HG03039 (cell line): Measurements from ENCODE around the gene ACSS2.

Source experiments
- ATAC-seq: cut with Tn5 transposase; IDR thresholded peaks from one replicate; pipeline ENCODE4 v1.9.1; 2021; ENCODE audit warnings: mild to moderate bottlenecking, moderate library complexity; ENCODE audit not compliant: unreplicated experiment

ACSS2 gene

DNA sequence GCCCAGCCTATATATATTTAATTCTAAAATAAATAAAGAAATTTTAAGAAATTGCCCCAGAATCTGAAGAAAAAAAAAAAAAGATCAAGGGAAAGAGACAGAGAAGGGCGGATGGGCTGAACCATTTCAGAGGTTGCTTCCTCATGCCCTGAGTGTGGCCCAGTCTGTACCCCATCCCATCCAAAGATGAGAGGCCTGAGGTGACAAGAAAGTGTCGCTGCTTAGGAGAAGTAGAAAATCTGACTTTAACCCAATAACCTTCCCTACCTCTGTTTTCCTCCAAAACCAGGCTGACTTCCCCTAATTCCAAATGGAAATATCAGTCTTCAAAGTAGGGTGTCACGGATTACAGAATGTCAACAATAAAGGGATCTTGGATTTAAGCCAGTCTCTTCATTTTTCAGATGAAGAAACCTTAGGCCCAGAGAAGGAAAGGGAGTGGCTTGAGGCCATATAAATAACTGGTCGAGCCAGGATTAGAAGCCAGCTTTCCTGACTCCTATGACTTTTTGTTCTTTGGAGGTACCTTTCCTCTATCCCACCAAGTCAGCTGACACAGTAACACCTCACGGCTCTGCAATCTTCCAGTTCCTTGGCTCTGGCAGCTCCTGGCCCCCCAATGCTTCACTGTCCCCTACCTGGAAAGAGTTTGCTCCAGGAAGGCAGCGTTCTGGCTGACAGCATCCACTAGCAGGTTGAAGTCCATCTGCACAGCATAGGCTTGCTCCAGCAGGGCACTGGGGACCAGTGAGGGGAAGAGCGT is 69.1 kb downstream of the ACSS2 start:
- no peak for ATAC-seq

DNA sequence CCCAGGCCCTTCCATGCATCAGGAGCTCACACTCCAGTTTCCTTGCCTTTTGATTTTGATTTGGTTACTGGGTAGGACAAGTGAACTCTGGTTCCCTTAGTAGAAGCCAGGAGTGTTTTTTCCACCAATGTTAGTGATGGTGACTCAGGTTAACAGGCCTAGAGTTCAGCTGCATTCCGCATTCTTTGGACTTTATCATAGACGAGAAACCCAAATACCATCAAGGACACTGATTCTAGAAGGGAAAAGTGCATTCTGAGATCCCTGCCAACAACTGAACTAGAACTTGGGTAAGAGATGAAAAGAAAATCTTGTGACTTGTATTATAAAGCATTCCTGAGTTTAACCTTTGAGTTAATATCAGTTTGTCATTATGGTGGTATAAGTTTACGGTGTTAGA is 70.2 kb downstream of the ACSS2 start:
- ATAC-seq: no peak

DNA sequence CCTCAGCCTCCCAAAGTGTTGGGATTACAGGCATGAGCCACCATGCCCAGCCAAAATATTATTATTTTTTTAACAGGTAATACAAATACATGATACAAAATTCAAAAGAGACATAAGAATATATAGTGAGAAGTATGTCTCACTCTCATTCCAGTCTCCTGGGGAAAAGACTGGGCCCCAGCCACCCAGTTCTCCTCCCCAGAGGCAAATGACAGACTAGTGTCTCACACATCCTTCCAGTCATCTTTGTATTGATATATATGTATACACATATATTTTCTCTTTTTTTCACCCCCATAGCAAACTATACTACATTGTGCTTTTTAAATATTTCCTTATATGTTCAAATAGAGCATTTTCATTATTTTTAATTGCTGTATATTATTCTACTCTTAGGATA is 70.9 kb downstream of the ACSS2 start:
- no peak for ATAC-seq

DNA sequence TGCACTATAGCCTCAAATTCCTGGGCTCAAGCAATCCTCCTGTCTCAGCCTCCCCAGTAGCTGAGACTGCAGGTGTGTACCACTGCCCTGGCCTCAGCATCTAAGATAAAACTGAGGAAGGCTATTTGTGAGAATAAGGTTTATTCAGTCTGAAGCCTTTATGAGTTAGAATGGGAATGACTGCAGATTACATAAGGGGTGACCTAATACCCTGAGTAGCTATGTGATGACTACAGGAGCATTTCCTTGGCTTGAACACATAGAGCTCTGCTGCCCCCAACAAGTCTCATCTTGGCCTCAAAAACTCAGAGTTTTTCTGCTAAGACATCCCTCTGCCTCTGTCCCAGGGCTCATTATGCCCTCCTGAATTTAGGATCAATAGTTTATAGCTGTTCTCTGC is 71.6 kb downstream of the ACSS2 start:
- ATAC-seq: no peak

DNA sequence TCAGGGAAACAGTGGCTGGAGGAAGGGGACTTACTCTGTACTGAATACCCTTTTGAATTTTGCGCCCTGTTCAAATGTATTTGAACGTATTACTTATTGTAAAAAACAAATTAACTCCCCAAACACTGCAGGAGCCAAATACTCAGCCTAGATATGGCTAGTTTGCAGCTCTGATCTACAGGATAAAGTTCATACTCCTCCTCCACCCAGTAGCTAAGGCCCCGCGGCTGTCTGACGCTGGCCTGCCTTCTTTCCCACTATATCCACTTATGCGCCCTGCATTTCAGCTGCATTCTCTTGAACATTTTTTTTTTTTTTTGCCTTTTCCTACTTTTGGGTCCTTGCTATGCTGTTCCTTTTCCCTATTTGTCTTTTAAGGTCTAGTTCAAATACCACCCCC is 72.7 kb downstream of the ACSS2 start:
- no peak for ATAC-seq

DNA sequence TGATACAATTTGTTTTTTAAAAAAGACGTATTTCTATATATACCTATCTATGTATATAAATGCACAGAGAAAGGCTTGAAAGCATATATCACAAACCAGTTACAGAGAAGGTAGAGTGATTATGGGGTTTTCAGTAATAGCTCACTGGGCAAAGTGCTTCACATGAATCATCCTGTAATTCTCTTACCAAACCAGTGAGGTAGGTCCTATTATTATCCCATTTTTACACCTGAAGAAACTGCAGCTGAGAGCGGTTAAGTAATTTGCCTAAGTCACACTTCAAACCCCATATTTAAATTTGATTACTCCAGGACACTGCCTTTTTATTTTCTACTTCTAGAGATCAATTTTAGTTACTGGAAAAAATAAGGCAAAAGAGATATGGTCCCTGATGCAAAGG is 74.8 kb downstream of the ACSS2 start:
- no peak for ATAC-seq

DNA sequence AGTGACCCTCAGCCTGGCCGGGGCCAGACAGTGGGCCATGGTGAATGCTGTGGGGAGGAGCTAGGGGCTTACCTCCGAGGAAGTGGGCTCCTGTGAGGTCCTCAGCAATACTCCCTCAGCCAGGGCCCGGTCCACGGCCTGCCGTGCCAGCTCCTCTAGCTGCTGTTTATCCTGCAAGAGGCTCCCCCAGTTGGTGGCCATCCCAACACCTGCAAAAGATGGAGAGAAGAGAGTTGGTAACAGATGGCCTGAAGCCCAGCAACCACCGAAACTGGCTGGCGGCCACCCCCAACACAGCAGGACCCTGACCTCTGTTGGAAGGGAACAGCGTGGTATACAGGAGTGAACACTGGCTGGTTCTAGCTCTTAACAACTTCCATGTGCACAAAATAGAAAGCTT is 75.2 kb downstream of the ACSS2 start:
- ATAC-seq: no peak

DNA sequence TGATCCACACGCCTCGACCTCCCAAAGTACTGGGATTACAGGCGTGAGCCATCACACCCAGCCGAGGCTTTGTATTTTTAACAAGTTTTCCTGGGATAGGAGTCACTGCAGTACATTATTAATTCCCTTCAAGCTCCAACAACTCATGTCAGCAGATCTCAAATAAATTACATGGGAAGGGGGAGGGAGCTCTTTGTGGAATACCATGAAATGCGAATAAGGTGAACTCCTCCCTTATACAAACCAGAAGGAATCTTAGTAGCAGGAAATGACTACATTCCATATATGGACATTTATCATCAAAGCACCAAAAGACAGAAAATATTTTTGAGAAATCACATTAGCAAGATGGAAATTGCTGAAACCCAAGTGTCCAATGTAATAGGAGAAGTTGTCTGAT is 76.3 kb downstream of the ACSS2 start:
- ATAC-seq: no peak

DNA sequence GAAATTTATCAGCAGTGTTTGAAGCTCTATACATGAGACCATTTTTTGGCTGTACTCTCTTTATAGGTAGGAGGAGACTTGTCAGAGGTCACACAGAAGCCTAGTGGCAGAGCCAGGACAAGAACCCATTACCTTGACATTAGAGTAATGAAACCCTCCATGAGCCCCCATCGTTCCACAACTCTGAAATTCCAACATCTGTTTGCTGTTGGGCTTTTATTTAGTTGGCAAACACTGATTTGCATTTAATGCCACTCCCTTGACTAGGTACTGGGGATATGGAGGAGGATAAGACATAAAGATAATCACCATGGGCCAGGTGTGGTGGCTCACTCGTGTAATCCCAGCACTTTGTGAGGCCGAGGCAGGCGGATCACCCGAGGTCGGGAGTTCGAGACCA is 77.5 kb downstream of the ACSS2 start:
- no peak for ATAC-seq

DNA sequence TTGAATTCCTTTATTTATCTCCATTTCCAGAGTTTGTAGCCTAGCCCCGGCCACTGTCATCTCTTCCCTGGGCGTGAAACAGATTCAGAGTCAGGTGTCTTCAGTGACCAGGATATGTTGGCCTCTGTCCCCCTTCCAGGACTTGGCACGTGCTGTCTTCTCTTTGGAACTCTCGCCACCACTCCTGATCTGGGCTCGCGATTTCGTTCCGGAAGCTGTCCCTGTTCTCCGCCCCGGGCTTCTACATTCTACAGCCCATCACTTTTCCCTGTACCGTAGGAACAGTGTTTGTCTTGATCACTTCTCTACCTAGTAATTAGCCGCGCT is 78.5 kb downstream of the ACSS2 start:
- ATAC-seq: no peak

DNA sequence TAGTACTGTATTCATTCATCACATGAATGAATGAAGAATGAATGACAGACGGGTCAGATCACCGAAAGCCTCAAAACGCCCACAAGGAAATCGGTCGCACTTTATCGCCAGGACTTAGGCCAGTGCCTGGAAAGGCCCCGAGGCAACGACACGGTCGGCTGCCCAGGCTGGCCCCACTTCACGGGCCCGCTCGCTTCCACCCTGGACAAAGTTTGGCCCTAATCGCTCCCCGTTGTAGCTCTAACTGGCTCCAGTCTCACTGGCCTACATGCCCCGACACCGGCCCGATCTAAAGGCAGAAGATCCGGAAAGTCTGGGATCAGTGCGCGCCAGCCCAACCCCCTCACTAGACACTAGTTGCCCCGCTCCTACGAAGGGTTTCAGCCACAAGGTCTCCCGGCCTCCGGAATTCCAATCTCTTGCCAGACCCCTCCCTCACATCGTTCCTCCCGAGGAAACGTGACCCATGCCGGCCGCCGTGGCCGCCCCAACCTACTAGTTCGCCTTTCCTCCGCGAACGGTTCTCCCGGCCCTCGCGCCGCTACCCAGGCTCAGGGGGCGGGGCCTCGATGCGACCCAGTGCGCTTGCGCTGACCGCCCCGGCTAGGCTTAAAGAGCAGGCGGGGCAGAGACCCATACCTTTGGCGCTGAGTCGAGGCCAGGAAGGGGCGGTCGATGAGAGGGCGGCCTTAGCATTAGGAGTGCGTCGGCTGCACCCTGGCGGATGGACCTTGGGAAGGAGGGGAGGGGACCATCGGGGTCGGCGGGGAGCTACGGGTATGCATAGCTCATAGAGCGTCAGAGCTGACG is 79.0 kb downstream of the ACSS2 start, which contains the start of the genes GSS and MYH7B:
Gene GSS (minus strand): TSS at position 576 of the 810 bp plus-strand sequence. CDS start 3,954 bp downstream, outside the sequence.
Gene MYH7B (plus strand): TSS at position 638 of the 810 bp plus-strand sequence. CDS start 22,138 bp downstream, outside the sequence.
- peak; percentile 83 for ATAC-seq

DNA sequence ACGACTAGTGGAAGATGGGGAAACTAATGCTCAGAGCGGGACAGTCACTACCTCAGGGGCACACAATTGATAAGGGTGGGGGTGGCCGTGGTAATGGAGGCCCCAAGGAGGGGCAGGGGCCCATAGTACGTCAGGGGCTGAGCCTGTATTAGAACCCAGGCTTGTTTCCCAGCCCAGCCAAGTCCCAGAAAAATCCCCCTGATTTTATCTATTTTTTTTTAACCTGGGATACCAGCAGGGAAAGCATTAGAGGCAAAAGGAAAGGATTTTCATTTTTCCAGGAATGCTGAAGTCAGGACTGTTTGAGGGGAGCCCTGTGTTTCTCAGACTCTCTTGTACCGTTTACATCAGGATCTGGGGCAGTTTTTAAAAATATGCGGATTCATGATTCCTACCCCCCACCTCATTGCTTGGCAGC is 79.6 kb downstream of the ACSS2 start:
- no peak for ATAC-seq

DNA sequence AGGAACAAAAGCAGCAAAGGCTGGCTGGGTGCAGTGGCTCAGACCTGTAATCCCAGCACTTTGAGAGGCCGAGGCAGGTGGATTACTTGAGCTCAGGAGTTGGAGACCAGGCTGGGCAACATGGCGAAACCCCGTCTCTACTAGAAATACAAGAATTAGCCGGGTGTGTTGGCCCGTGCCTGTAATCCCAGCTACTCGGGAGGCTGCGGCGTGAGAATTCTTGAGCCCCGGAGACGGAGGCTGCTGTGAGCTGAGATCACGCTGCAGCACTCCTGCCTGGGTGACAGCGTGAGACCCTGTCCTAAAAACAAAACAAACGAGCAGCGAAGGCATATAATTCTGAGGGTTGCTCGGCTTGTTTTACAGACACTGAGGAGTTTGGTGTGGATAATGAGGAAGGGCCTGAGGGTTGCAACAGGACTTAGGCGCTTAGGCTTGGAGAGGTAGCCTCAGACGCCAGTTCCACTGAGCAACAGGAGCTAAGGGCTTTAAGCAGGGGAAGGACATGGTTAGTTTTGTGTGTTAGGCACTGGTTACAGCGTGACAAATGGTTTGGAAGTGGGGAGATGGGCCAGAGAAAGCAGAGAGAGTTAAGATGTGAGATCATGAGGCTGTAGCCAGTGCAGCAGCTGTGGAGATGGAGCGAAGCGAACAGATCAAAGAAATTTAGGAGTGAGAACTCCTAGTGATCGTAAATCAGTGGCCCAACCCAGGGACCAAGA is 80.5 kb downstream of the ACSS2 start:
- no peak for ATAC-seq

DNA sequence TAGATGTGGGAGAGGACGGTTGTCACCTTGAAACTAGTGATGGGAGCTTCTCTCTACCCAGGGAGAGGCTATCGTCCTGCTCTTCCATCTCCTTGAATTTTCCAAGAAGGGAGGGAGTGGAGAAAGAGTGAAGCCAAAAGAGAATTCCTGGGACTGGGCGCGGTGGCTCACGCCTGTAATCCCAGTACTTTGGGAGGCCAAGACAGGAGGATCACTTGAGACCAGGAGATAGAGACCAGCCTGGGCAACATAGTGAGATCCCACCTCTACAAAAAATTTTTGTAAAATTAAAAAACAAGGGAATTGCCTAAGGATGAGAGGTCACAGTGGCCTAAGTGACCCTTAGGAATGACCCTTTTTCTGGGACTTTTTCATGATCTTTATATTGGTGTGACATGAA is 88.1 kb downstream of the ACSS2 start:
- ATAC-seq: no peak

DNA sequence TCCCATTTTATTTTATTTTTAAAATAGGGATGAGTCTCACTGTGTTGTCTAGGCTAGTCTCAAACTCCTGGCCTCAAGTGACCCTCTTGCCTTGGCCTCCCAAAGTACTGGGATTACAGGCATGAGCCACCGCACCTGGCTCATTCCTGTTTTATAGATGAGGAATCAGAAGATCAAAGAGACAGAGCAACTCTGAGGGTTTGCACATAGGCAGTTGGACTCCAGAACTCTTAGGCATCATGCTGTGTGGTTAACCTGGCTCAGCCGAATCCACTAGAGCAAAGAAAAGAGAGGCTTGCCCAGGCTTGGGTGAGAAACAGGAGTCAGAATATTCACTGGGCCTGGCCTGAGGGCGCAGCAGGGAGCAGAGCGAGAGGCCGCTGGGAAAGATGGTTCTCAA is 88.6 kb downstream of the ACSS2 start:
- no peak for ATAC-seq

DNA sequence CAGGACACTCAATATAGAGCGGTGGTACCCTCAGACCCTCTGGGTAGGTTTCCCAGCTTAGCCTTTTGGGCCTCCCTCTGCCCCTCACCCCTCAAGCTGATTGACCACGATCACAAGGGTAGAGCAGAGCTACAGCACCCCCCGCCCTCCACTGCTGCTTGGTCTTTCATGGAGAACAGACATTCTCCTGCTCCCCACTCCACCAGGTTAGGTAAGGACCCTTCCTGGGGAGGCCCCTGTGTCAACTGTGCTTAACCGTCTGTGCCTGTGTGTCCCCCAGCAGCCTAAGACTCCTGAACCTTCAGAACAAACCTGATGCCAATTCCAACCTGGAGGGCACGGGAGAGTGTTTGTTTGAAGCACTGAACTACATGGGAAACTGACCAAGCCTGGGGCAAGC is 91.0 kb downstream of the ACSS2 start:
- ATAC-seq: no peak

DNA sequence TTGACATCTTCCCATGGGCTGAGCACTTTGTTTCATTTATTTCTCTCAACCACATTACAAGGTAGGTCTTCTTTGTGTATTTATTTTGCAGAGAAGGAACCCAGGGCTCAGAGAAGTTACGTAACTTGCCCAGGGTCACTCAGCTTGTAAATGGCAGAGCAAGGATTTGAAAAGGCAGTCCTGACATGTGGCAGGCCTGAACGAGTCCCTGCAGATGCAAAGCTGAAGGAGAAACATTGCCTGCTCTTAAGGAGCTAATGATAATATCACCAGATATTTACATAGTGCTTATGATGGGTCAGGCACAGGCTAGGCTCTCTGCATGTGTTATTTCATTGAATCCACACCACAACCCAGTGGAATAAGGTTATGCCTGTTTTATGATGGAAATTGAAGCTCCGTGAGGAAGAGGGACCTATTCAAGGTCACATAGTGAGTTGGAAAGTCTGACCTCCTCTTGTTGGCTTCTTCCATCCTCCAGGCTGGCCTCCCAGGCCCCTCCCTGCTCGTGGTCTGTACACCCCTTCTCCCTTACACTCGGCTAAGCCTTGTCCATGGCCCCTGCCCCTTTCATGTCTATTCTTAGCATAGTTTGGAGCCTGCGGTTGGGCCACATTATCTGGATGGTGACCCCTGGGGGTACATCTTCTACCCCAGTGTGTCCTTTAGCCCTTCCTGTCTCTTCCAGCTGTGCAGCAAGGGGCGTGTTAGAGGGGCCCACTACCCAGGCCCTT is 91.8 kb downstream of the ACSS2 start:
- ATAC-seq: no peak

DNA sequence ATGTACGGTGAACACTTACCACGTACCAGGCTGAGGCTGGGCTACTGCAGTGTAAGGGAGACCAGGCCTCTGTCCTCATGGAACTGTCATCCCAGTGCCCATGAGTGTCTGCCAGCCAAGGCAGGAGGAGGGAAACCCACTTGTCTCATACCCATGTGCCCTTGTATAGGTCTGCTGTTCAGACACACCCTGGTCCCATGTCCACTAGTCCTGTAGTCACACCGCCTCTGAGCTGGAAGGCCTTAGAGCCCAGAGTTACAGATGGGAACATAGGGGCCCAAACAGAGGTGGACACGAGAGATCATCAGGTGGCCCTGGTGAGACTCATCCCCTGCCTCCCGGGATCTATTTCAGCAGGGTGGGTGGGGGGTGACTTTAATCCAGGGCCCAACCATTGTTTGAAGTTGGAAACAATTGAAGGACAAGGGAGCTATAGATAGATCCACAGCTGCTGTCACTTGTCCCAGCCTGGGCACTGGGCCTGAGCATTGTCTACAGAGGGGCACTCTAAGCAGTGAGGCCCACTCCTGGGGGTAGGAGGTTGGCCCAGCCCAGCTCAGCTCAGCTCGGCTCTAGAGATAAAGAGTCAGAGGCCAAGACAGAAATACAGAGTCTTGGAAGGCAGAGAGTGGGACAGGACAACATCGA is 93.9 kb downstream of the ACSS2 start:
- ATAC-seq: no peak

DNA sequence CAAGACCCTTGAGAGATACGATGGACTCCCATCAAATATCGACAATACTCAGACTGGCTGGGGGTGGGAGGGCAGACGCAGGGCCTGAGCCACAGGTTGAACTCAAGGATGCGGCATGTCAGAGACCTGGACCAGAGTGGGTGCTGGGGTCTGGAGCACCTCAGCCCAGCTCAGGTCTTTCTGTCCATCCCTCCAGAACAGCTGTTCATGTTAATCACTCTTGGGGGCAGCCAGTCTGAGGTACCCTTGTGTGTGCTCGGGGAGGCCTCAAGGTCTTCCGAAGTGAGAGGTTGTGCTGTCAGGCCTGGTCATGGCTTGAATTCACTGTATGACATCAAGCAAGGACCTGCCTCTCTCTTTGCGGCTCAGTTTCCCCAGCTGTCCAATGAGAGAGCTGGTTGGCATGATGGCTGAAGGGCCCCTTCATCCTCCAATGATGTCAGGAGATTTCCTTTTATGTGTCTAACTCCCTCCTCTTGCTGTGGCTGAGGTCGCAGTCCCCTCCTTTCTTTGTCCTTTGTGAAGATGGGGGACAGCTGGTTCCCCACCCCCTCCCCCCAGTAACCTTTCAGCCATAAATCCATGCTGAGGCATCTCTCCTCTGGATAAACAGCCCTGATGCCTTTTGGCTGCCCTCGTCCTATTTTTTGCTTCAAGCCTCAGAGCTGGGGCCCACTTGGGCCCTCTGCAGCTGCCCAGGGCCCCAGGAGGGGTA is 94.6 kb downstream of the ACSS2 start:
- ATAC-seq: no peak
